EH (cell line): ENCODE measurements around the gene OR5AC2.
A peak's percentile ranks its signal among the peaks of the same experiment; 100 is the strongest.

ENCODE experiments used
- DNase-seq: peaks from one replicate; pipeline ENCODE4 v3.0.0-alpha.2; 2015; ENCODE audit warnings: low read depth

OR5AC2 gene, protein sequence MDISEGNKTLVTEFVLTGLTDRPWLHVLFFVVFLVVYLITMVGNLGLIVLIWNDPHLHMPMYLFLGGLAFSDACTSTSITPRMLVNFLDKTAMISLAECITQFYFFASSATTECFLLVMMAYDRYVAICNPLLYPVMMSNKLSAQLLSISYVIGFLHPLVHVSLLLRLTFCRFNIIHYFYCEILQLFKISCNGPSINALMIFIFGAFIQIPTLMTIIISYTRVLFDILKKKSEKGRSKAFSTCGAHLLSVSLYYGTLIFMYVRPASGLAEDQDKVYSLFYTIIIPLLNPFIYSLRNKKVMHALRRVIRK

DNA sequence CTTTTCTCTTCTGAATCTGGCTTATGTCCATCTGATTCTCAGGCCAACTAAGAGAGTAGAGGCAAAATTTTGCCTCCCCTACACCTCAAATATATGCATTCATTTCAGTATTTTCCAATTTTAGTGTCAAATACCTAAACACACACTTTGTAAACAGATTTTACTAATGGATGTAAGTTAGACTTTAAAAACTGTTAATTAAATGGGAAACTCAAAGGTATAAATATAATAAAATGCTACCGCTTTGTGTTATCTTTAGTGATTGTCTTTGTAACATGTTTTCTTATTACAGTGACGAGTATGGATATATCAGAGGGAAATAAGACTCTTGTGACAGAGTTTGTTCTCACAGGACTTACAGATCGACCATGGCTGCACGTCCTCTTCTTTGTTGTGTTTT is at the start of gene OR5AC2:
OR5AC2 (plus strand) TSS at position 301 of the 400 bp plus-strand sequence; CDS start at position 301, 0 bp downstream.
- no peak for DNase-seq

DNA sequence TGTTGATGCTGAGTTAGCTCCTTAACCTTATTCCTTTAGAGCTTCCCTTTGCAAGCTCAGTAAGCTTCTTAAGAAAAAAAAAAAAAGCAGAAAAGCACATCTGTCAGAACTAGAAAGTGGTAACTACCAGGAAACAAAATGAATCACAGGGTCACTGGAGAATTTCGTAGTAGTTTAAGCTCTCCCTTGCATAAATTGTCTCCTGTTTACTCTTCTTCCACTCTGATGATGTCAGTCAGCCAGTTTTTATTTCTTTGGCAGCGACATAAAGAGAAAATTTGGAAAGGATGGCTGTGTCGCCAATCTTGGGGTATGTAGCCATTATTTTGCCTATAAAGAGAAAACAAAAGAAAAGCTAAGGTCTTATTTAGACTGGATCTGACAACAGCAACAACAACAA is 48.7 kb upstream of the OR5AC2 start:
- no peak for DNase-seq

DNA sequence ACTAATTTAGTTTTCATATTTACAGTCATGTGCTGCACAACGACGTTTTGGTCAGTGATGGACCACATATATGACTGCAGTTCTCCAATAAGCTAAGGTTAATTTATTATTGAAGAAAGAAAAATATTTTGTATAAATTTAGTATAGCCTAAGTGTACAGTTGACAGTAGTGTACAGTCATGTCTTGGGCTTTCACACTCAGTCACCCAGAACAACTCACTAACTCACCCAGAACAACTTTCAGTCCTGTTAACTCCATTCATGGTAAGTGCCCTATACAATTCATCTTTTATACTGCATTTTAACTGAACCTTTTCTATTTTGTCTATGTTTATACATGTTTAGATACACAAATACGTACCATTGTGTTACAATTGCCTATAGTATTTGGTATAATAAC is 48.1 kb upstream of the OR5AC2 start:
- DNase-seq, result no peak

DNA sequence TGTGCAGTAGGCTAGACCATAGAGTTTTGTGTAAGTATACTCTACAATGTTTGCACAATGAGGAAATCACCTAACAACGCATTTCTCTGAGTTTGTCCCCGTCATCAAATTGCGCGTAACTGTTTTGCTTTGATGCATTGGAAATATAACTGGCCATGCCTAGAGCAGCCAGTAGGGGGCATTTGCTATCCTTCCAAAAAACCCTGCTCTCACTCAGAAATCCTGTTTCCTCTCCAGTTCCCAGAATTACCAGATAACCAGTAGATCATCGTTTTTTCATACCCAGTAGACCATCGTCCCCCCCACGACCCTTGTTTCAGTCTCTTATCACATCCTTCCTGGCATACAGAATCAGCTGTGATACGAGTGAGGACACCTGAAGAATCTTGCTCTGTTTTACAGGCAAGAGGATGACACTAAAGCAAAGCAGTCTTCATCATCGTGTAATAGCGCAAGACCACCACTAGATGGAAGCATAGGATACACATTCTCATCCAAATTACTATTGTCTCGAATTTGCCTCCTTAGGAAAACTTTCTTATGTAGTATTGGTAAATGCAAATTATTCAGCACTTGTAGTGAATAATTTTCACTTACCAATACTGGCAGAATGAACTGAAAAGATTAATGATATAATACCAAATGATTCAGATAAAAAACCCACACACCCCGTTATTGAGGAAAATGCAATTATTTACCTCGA is 47.5 kb upstream of the OR5AC2 start:
- DNase-seq, result peak; percentile 82

DNA sequence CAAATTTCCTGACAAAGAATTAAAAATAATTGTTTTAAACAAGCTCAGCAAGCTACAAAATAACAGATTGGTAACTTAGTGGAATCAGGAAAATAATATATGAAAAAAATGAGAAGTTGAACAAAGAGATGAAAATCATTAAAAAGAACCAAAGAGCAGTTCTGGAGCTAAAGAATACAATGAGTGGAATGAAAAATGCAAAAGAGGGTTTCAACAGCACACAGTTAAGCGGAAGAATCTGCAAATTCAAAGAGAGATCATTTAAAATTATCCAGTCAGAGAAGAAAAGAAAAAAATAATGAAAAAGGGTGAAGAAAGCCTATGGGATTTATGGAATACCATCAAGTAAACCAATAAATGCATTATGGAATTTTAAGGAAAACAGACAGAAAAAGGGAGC is 45.6 kb upstream of the OR5AC2 start:
- DNase-seq, result no peak

DNA sequence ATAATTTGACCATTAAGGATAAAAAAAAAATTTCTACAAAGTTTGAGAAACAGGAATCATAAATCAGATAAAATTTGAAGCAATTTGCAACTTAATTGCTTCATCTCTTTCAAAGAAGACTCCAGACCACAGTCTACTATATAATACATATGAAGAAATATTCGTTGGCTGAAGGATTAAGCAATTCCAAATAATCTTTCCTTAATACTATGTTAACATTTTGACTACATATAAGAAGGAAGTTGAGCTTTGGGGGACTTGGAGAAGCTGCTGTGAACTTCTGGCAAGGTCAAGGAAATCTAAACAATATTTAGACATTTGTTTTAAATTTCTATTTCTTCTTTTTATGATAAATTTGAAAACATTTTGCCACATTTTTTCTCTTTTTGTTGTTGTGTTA is 38.4 kb upstream of the OR5AC2 start:
- DNase-seq, result no peak

DNA sequence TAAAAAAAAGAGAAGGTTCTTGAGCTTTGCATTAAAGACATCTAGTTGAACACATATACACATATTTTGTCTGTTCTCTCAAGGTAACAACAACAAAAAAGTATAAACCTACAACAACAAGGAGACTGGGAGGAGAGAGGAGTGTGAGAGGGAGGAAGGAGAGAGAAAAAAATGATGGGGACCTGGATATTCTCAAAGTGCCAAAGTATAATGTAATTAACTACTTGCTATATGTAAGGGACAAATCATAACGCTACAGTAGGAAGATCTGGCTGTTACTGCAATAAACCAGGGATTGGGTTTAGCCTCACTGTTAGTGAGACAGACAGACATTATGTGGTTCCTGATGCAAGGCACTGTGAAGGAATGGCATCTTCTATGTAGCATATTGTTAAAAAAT is 37.7 kb upstream of the OR5AC2 start:
- no peak for DNase-seq

DNA sequence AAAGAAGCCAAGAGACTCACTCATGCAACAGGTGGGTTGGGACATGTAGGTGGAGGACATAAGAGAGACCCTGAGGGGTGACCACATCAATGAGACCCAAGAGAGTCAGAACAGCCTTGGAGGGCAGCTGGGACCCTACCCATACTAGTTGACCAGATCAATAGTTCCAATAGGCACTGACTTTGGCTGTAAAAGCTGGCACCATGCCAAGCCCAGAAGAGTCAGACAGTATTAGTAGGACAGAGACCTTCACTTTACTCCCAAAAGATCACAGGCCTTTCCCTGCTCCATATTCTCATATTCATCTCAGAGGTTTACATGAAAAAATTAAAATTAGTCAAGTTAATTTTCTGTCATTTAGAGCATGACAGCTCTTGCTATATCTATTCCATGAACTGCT is 30.9 kb upstream of the OR5AC2 start:
- no peak for DNase-seq

DNA sequence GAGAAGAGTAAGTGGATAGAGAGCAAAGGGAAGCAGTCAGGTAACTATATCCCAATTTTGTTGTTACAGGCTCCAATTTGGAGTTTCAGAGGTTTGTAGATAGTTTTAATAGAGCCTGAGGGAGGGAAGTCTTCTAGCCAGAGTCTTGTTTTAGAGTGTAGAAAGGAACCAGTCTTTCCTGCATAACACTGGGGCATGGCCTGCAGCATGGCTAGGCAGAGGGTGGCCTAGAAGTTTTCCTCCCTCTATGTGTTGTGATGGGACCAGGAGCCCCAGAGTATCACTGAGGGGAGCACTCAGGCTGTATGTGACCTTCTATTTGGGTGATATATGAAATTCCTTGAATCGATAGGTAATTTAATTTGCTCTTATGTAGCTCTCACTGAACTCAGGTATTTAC is 29.3 kb upstream of the OR5AC2 start:
- DNase-seq, result no peak

DNA sequence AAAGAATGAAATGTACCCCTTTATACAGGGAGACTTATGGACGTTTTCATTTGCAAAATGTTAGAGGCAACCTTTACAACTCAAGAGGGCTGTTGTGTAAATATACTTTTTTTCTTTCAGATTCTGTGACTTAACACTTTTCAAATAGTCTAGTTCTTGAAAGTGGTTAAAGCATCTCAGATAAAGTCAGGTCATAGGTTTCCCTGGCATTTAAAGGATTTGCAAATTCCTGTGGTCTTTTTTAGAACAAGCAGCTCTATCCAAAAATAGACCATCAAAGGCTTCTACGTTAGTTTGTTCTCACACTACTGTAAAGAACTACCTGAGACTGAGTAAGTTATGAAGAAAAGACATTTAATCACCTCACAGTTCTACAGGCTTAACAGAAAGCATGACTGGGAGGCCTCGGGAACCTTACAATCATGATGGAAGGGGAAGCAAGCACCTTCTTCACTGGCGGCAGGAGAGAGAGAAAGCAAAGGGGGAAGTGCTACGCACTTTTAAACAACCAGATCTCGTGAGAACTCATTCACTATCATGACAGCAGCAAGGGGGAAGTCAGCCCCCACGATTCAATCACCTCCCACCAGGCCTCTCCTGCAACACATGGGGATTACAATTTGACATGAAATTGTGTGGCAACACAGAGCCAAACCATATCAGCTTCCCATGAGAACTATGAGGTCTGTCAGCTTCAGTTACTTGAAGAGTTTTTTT is 28.6 kb upstream of the OR5AC2 start:
- no peak for DNase-seq

DNA sequence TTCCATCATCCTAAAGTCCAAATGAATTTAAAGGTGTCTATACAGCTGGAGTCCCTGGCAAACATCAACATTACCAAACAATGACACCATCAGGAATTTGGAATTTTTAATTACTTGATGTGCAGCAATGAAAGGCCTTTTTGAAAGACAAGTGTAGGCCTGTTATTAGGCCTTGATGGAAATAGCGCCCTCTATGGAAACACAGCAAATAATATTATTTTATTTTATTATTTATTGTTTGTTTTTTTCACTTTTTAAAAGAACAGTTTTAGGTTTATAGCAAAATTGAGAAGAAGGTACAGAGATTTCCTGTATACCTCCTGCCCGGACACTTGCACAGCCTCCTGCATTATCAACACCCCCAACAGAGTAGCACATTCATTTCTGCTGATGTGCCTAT is 18.1 kb upstream of the OR5AC2 start:
- no peak for DNase-seq

DNA sequence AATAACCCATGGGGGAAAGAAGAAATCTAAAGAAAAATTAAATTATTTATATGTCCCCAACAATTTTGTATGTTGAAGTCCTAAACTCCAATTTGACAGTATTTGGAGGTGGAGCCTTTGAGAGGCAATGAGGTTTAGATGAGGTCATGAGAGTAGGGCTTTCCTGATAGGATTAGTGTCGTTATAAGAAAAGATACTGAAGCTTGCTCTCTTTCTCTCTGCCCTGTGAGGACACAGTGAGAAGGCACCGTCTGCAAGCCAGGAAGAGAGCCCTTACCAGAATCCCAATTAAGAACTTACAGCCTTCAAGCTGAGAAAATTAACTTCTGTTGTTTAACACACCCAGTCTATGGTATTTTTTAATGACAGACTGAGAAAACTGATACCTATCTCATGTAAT is 16.1 kb upstream of the OR5AC2 start:
- DNase-seq, result no peak

DNA sequence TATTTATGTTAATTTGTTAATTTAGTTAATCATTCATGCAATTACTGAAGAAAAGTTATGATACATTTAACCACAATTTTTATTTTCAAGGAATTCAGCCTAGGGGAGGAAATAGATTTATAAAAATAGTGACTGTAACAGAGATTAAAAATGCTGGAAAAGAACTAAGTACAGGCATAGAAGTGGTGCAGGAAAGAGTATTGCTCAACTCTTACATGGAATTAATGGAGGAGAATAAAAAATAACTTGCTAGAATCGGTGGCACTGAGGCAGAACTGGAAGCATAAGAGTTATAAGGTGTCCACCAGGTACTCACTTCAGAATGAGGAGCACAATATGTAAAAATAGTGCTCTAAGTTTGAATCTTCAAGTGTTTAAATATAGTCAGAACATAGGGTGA is 13.5 kb upstream of the OR5AC2 start:
- no peak for DNase-seq

DNA sequence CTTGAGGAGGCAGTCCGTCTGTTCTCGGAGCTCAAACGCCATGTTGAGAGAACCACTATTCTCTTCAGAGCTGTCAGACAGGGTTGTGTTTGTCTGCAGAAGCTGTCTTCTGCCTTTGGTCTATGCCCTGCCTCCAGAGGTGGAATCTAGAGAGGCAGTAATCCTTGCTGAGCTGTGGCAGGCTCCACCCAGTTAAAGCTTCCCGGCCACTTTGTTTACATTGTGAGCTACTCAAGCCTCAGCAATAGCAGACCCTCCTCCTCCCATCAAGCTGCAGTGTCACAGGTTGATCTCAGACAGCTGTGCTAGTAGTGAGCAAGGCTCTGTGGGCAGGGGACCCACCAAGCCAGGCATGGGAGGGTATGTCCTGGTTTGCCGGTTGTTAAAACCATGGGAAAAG is 8.9 kb downstream of the OR5AC2 start:
- DNase-seq, result no peak

DNA sequence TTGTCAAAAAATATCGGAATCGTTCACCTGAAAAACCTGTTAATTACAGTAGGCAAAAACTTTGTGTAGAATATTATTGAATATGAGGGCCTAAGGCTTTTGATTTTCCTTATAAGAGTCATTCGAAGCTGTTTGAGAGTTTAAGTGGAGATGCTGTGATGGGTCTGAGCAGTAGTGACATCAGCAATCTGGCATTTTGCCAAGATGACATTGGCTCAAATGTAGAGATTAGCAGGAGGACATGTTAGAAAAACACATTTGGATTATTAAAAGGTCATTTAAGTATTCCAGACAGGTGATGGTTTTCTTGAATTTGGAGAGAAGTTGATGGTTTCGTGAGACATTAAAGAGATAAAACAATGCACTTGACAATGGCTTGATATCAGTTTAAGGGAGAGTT is 12.9 kb downstream of the OR5AC2 start:
- no peak for DNase-seq

DNA sequence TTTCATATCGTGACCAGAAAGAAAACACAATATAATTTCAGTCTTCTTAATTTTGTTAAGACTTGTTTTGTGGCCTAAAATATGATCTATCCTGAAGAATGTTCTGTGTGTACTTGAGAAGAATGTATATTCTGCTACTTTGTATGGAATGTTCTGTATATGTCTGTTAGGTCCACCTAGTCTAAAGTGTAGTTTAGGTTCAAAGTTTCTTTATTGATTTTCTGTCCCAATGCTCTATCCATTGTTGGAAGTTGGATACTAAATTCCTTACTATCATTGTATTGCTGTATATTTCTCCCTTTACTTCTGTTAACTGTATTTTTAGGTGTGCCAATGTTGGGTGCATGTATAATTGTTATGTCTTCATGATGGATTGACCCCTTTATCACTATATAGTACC is 21.2 kb downstream of the OR5AC2 start:
- DNase-seq, result no peak

DNA sequence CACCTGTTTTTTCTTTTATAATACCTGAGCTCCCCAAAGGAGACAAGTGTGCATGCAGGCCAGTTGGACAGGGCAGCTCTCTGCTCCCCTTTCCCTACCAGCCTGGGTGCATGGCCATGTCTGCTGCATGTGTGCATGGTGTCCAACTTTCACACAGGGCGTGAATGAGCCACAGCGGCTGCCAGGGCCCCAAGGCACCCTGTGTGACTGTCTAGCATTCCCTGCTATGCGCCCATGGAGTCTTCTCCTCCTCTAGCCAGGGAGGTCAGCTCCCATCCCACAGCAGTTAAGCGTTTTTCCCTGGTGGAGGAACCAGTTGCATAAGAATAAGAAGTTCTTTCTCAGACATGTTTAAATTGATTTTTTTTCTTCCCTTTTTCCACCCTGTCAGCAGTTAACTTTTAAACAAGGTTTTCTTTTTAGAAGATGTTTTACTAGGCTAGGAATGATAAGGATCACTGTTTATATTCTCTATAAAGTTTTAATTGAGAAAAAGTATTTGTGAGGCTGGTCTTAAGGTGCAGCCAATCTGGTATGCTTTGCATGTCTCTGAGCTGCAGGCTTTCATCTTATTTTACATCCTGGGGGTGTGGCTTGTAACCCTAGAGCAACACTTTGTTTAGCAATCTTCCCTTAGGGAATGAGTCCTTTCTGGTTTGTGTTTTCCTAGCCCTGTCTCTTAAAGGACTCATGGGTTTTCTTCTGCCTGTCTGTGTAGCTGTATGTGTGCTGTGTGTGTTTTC is 23.0 kb downstream of the OR5AC2 start:
- DNase-seq, result no peak

DNA sequence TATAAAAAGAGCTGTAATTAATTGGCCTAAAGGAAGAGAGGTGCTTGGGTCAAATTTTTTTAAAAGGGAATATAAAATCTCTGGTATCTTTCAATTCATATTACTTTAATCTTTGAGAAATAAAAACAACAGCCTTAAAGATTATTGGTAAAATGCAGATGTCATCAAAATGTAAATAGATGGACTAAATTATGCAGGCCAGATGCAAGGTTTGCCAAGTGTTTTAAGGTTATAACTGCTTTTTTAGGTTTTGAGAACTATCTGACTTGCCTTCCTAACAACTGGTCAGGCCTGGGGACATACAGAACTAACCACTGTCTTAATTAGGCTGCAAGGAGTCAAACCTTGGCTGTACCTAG is 23.6 kb downstream of the OR5AC2 start:
- no peak for DNase-seq

DNA sequence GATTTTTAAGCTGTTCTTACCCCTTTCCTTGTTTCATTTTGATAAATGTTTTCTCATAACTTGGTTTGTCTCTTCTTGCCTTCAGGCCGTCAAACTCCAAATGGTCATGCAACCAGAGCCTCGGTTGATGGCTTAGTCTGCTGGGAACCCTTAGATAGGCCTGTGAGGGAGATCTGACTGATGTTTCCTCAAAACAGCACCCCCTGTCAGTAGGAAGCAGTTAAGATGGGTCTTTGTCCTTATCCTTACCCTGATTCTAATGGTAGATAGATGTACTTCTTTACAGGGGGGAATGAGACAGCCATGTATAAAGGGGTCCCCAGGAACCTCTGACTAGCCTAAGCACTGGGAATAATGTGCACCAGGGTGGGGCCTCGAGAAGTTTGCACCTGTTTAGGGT is 27.3 kb downstream of the OR5AC2 start:
- no peak for DNase-seq

DNA sequence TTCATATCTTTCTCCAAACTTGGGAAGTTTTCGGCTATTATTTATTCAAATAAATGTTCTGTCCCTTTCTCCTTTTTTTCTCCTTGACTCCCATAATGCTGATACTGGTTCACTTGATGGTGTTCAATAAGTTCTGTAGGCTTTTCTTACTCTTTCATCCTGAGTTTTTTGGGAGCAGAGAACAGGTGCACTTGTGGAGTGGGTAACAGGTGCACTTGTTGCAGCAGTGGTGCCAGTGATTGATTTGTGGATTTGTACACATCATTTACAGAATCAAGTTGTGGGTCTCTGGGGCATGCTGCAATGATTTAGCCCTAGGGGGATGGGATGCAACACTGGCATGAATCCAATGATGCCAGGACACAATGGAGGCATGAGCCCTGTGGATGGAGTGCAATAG is 28.7 kb downstream of the OR5AC2 start:
- DNase-seq, result no peak

DNA sequence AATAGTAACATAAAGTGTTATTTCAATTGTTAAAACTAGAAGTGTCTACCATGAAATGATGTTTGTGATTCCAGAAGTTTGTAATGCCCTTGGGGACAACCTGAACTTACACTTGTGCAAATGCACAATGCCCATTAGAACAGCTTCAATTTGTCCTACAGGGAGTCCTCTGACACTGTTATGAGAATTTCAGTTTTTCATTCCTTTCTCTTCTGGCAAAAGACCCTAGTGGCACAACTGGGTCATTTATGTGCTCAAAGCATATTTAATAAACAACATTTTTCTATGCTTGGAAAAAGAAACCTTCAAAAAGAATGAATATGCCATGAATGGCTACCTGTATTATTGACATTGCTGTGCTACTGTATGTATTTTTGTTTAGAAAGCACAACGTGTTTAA is 43.4 kb downstream of the OR5AC2 start, which contains the start of gene OR5H1:
OR5H1 (plus strand) TSS at position 301 of the 400 bp plus-strand sequence. CDS start 1,977 bp downstream, outside the sequence.
- no peak for DNase-seq

DNA sequence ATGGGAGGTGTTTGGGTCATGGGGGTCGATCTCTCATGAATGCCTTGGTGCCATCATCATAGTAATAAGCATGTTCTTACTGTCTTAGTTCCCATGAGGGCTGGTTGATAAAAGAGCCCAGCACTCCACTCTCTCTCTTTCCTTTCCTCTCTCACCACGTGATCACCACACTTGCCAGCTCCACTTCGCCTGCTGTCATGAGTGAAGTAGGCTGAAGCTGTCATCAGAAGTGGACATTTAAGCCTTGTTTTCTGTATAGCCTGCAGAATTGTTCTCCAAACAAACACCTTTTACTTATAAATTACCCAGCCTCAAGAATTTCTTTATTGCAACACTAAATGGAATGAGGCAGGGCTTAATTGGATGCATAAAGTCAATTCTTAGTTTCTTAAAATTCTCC is 49.7 kb downstream of the OR5AC2 start:
- DNase-seq, result no peak
